ENCODE results near the gene MACROH2A1.

The MACROH2A1 gene

DNA sequence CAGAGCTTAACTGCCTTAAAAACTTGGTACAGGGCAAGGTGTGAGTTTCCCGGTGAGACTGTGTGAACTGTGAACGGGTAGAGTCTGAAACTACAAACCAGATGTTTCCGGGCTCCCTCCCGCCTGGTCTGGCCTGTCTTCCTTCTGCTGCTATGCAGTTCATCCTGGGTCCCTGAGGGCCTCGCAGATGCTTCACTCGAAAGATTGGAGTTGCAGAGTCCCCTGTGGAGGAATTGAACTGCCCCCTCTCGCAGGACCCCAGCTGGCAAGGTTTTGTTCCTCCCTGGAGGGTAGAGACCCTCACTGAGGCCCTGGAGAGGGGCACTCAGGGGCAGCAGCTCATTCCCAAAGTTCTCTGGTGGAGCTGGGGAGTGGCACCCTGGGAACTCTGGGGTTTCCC is 47.6 kb upstream of the MACROH2A1 start:
- Histone ChIP-seq H3K9ac (ENCODE audit: low read length) (no peak overlapping the region), H3K4me1 (ENCODE audit: low read length) (no peaks in the 10 kb centered on the region), H3K27me3 (replicated peaks; ENCODE audit: insufficient read depth, low read length) (no peaks in the 10 kb centered on the region), H3K9me2 (replicated peaks; ENCODE audit: insufficient read depth, low read length) (no peaks in the 10 kb centered on the region), H3F3A (ENCODE audit: insufficient read depth, low read length) (no peaks in the 10 kb centered on the region), H3K4me2 (ENCODE audit: low read depth, low read length) (no peak overlapping the region), H3K9me3 (replicated peaks; ENCODE audit: insufficient read depth, low read length) (no peaks in the 10 kb centered on the region), H2AFZ (ENCODE audit: low read length) (no peak overlapping the region), H3K4me3 (ENCODE audit: low read length) (no peak overlapping the region), H3K36me3 (replicated peaks; ENCODE audit: insufficient read depth, low read length) (no peaks in the 10 kb centered on the region), H3K27ac (ENCODE audit: low read length) (no peak overlapping the region), H3K79me2 (ENCODE audit: low read length) (no peaks in the 10 kb centered on the region), H4K20me1 (ENCODE audit: insufficient read depth, low read length) (no peaks in the 10 kb centered on the region)
- no peak for TF ChIP-seq EZH2phosphoT487 (IDR thresholded peaks at IDR 0.05; ENCODE audit: low read length)
- no peak for TF ChIP-seq EZH2 (optimal IDR thresholded peaks at IDR 0.05; ENCODE audit: low read depth, low read length)
- peak; percentile 16 for DNase-seq

DNA sequence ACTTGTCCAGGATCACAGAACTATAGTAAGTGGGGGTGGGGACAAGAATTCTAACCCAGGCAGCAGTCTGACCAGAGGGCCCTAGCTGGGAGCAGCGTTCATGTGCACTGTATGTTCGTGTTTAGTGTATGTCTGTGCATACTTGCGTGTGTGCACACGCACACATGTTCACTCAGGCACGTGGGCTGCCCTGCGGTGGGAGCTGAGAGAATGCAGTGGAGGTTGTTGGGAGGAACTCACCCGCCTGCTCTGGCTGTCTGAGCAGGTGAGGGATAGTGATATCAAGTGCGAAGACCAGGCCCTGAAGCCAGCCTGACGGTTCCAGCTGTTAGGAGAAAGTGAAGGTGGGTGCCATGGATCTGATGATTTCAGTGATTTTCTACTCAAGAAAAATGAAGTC is 47.2 kb upstream of the MACROH2A1 start:
- Histone ChIP-seq H3K27me3 (replicated peaks; ENCODE audit: insufficient read depth, low read length) (no peaks in the 10 kb centered on the region), H3K4me1 (ENCODE audit: low read length) (no peaks in the 10 kb centered on the region), H3K27ac (ENCODE audit: low read length) (no peak overlapping the region), H2AFZ (ENCODE audit: low read length) (no peak overlapping the region), H3K9me3 (replicated peaks; ENCODE audit: insufficient read depth, low read length) (no peaks in the 10 kb centered on the region), H3K36me3 (replicated peaks; ENCODE audit: insufficient read depth, low read length) (no peaks in the 10 kb centered on the region), H3K9ac (ENCODE audit: low read length) (no peak overlapping the region), H3K4me2 (ENCODE audit: low read depth, low read length) (no peak overlapping the region), H3K9me2 (replicated peaks; ENCODE audit: insufficient read depth, low read length) (no peaks in the 10 kb centered on the region), H3K79me2 (ENCODE audit: low read length) (no peaks in the 10 kb centered on the region), H3K4me3 (ENCODE audit: low read length) (no peak overlapping the region), H4K20me1 (ENCODE audit: insufficient read depth, low read length) (no peaks in the 10 kb centered on the region), H3F3A (ENCODE audit: insufficient read depth, low read length) (no peaks in the 10 kb centered on the region)
- TF ChIP-seq EZH2phosphoT487 (IDR thresholded peaks at IDR 0.05; ENCODE audit: low read length) (no peak), EZH2 (optimal IDR thresholded peaks at IDR 0.05; ENCODE audit: low read depth, low read length) (no peak)
- DNase-seq = no peak

DNA sequence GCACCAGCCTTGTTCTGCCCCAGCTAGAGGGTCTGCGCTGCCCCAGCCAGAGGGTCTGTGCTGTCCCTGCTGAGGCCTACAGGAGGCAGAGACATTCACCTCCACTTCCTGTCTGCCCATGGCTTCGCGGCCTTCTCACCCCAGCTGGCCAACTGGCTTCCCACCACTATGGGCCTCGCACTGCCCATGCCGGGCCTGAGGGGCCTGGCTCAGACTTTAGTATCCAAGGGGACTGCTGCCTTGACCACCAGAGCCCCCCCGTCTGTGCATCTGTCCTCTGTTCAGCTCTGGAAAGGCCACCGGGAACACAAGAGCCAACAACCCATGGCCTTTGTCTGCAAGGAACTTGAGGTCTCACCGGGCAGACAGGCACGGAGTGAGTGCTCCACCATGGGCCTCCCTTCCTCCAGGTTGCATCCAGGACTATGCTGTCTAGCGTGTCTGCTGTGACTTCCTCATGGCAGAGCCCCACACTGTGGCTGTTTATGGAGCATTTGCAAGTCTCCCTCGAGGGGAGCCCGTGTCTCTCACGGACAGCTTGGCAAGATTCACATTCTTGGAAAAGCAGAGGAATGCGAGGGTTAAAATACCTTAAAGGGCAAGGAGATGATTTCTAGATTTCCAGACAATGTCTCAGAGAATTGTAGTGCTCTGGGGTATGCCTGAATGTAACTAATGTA is 46.4 kb upstream of the MACROH2A1 start:
- no peak overlapping the region for H3K4me2 ChIP-seq (ENCODE audit: low read depth, low read length)
- DNase-seq = no peak

DNA sequence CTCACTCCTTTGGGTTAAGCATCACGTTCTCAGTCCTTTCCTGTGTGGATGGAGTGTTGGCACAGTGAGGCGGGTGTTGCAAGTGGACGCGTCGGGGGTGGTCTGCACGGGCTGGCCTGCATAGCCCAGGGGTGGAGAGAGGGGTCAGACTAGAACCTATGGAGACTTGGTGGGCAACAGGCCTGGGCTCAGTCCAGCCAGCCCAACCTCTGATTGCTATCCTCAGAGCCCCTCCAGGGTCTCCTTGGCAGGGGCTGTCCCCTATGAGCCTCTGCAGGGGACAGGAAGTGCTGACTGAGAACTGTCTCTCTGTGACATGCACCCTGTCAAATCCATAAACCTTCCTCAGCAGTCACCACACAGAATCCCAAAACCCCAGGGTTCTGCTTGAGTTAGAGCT is 45.9 kb upstream of the MACROH2A1 start:
- Histone ChIP-seq H3K9ac (ENCODE audit: low read length) (no peak overlapping the region), H3K4me1 (ENCODE audit: low read length) (no peaks in the 10 kb centered on the region), H3K27ac (ENCODE audit: low read length) (no peak overlapping the region), H3K4me2 (ENCODE audit: low read depth, low read length) (no peak overlapping the region), H4K20me1 (ENCODE audit: insufficient read depth, low read length) (no peaks in the 10 kb centered on the region), H3K36me3 (replicated peaks; ENCODE audit: insufficient read depth, low read length) (no peaks in the 10 kb centered on the region), H3K9me3 (replicated peaks; ENCODE audit: insufficient read depth, low read length) (no peaks in the 10 kb centered on the region), H3K9me2 (replicated peaks; ENCODE audit: insufficient read depth, low read length) (no peaks in the 10 kb centered on the region), H3K4me3 (ENCODE audit: low read length) (no peak overlapping the region), H3K79me2 (ENCODE audit: low read length) (no peaks in the 10 kb centered on the region), H3K27me3 (replicated peaks; ENCODE audit: insufficient read depth, low read length) (no peaks in the 10 kb centered on the region), H3F3A (ENCODE audit: insufficient read depth, low read length) (no peaks in the 10 kb centered on the region), H2AFZ (ENCODE audit: low read length) (no peak overlapping the region)
- DNase-seq = no peak
- no peak for TF ChIP-seq EZH2 (optimal IDR thresholded peaks at IDR 0.05; ENCODE audit: low read depth, low read length)

More for the DNA sequence above, 46.4 kb upstream of the MACROH2A1 start:
- H3K79me2 ChIP-seq (ENCODE audit: low read length) = no peaks in the 10 kb centered on the region
- H4K20me1 ChIP-seq (ENCODE audit: insufficient read depth, low read length) = no peaks in the 10 kb centered on the region
- no peaks in the 10 kb centered on the region for H3K4me1 ChIP-seq (ENCODE audit: low read length)
- H3K9ac ChIP-seq (ENCODE audit: low read length) = no peak overlapping the region
- H3F3A ChIP-seq (ENCODE audit: insufficient read depth, low read length) = no peaks in the 10 kb centered on the region
- no peaks in the 10 kb centered on the region for H3K9me3 ChIP-seq (replicated peaks; ENCODE audit: insufficient read depth, low read length)
- no peak overlapping the region for H2AFZ ChIP-seq (ENCODE audit: low read length)
- no peaks in the 10 kb centered on the region for H3K36me3 ChIP-seq (replicated peaks; ENCODE audit: insufficient read depth, low read length)
- H3K27me3 ChIP-seq (replicated peaks; ENCODE audit: insufficient read depth, low read length) = no peaks in the 10 kb centered on the region
- TF ChIP-seq EZH2phosphoT487 (IDR thresholded peaks at IDR 0.05; ENCODE audit: low read length) (no peak), EZH2 (optimal IDR thresholded peaks at IDR 0.05; ENCODE audit: low read depth, low read length) (no peak)
- TF ChIP-seq, protein P1, sequence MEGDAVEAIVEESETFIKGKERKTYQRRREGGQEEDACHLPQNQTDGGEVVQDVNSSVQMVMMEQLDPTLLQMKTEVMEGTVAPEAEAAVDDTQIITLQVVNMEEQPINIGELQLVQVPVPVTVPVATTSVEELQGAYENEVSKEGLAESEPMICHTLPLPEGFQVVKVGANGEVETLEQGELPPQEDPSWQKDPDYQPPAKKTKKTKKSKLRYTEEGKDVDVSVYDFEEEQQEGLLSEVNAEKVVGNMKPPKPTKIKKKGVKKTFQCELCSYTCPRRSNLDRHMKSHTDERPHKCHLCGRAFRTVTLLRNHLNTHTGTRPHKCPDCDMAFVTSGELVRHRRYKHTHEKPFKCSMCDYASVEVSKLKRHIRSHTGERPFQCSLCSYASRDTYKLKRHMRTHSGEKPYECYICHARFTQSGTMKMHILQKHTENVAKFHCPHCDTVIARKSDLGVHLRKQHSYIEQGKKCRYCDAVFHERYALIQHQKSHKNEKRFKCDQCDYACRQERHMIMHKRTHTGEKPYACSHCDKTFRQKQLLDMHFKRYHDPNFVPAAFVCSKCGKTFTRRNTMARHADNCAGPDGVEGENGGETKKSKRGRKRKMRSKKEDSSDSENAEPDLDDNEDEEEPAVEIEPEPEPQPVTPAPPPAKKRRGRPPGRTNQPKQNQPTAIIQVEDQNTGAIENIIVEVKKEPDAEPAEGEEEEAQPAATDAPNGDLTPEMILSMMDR (IDR thresholded peaks at IDR 0.05; ENCODE audit: low read length) = no peak
- no peak overlapping the region for H3K4me3 ChIP-seq (ENCODE audit: low read length)
- no peaks in the 10 kb centered on the region for H3K9me2 ChIP-seq (replicated peaks; ENCODE audit: insufficient read depth, low read length)
- H3K27ac ChIP-seq (ENCODE audit: low read length) = no peak overlapping the region
